GM12878 (cell line): ENCODE results near the gene FAM47B. TPM values are rescaled to one million over a fixed set of nuclear protein-coding genes. Genes with fewer than 3 reads are reported as not detected.

Experiments
- ATAC-seq: fragments of 200-7000 bp; cut with Tn5 transposase; 3 replicates; pipeline ENCODE4 v1.9.1; 2020; ENCODE audit warnings: mild to moderate bottlenecking, moderate library complexity
- BruUV-seq: library from RNA; stranded (reverse); fragments of 400-500 nt; replicated peaks from 2 replicates; lab custom pipeline; 2021; lab: Mats Ljungman, UMichigan
- CTCF ChIA-PET: fragments of 300-600 bp; sonication (Branson Sonifier 250); formaldehyde crosslinking; extraction: SDS; loops from one replicate; lab custom pipeline; 2021; ENCODE audit warnings: inconsistent platforms; lab: Yijun Ruan, JAX
- POLR2A ChIA-PET: fragments of 350-600 bp; formaldehyde crosslinking; extraction: SDS; loops from one replicate; lab custom pipeline; 2021; ENCODE audit warnings: inconsistent platforms; lab: Charles Lee
- RAD21 ChIA-PET: fragments of 300-600 bp; sonication (Branson Sonifier 250); formaldehyde crosslinking; loops from one replicate; lab custom pipeline; 2023; ENCODE audit warnings: antibody characterized with exemption; ENCODE audit not compliant: unreplicated experiment; lab: Charles Lee
- SMC1A ChIA-PET: fragments of 300-600 bp; sonication (Branson Sonifier 250); formaldehyde crosslinking; loops from one replicate; lab custom pipeline; 2023; ENCODE audit not compliant: unreplicated experiment, uncharacterized antibody; lab: Charles Lee
- DNase-seq: peaks from one replicate; pipeline ENCODE4 v3.0.0-alpha.2; 2011; ENCODE audit warnings: low read depth, low spot score
- FAIRE-seq: peaks from 3 replicates; lab custom pipeline; 2011; peaks lifted over from hg19 to GRCh38; lab: Jason Lieb, UNC
- H2AFZ ChIP-seq: 2 replicates; pipeline ENCODE4 v1.6.0; 2011; ENCODE audit warnings: low read depth, low read length, control low read depth; ENCODE audit not compliant: control insufficient read depth
- H3K27ac ChIP-seq: 2 replicates; pipeline ENCODE4 v1.5.1; 2011; ENCODE audit warnings: control low read depth; ENCODE audit not compliant: control insufficient read depth, insufficient read depth
- H3K27me3 ChIP-seq, 2 experiments: replicated peaks in 1 of 2; 2 replicates each; pipeline versions ENCODE4 v1.6.0 to v1.6.1; 2011; ENCODE audit warnings: low read length in 1 of 2; ENCODE audit not compliant: control insufficient read depth in 2 of 2, insufficient read depth in 2 of 2
- H3K36me3 ChIP-seq, 2 experiments: 2 replicates each; pipeline ENCODE4 v1.5.1; 2011; ENCODE audit warnings: low read length in 1 of 2; ENCODE audit not compliant: control insufficient read depth in 2 of 2, insufficient read depth in 2 of 2
- H3K4me1 ChIP-seq: 2 replicates; pipeline ENCODE4 v1.6.1; 2011; ENCODE audit warnings: mild to moderate bottlenecking, low read length, moderate library complexity, mixed read lengths; ENCODE audit not compliant: control insufficient read depth, insufficient read depth
- H3K4me2 ChIP-seq: 2 replicates; pipeline ENCODE4 v1.6.0; 2011; ENCODE audit warnings: control low read depth; ENCODE audit not compliant: control insufficient read depth, insufficient read depth
- H3K4me3 ChIP-seq: fragments of 200-600 bp; sonication (generic); 2 replicates; pipeline ENCODE4 v1.5.1; 2016
- H3K79me2 ChIP-seq: 2 replicates; pipeline ENCODE4 v1.6.0; 2011; ENCODE audit warnings: low read length; ENCODE audit not compliant: control insufficient read depth, insufficient read depth
- H3K9ac ChIP-seq: 2 replicates; pipeline ENCODE4 v1.8.0; 2011; ENCODE audit warnings: low read length, control low read depth, mixed read lengths; ENCODE audit not compliant: control insufficient read depth, insufficient read depth
- H3K9me3 ChIP-seq: replicated peaks from 3 replicates; pipeline ENCODE4 v1.5.1; 2011; ENCODE audit warnings: mild to moderate bottlenecking, low read length; ENCODE audit not compliant: control insufficient read depth, insufficient read depth
- H4K20me1 ChIP-seq: 2 replicates; pipeline ENCODE4 v1.6.0; 2011; ENCODE audit not compliant: control insufficient read depth, insufficient read depth
- BHLHE40 ChIP-seq, 2 experiments: fragments of 450-650 bp in 1 of 2; IDR thresholded peaks; 2 replicates each; pipeline ENCODE4 v1.6.1; 2011 to 2017; ENCODE audit warnings: low read depth in 2 of 2, borderline replicate concordance in 1 of 2, improper control_type of control experiment in 1 of 2, low read length in 1 of 2, mild to moderate bottlenecking in 1 of 2
- CHD4 ChIP-seq: fragments of 200-600 bp; sonication (generic); IDR thresholded peaks from 2 replicates; pipeline ENCODE4 v1.6.1; 2016; ENCODE audit warnings: mild to moderate bottlenecking
- FOS ChIP-seq: IDR thresholded peaks from 3 replicates; pipeline ENCODE4 v1.6.1; 2011; ENCODE audit warnings: borderline replicate concordance; ENCODE audit not compliant: insufficient read length; ENCODE audit errors: extremely low read depth
- GATAD2B ChIP-seq: fragments of 450-650 bp; conservative IDR thresholded peaks from 2 replicates; pipeline ENCODE4 v1.6.1; 2017; ENCODE audit warnings: low read depth, mild to moderate bottlenecking, moderate library complexity
- HDGF ChIP-seq: fragments of 450-650 bp; IDR thresholded peaks from 2 replicates; pipeline ENCODE4 v1.6.1; 2016; ENCODE audit warnings: antibody characterized with exemption
- KLF5 ChIP-seq: fragments of 450-650 bp; IDR thresholded peaks from 2 replicates; pipeline ENCODE4 v1.6.1; 2014; ENCODE audit warnings: mild to moderate bottlenecking; ENCODE audit not compliant: partially characterized antibody
- LARP7 ChIP-seq: fragments of 450-650 bp; IDR thresholded peaks from 2 replicates; pipeline ENCODE4 v1.6.1; 2017; ENCODE audit warnings: mild to moderate bottlenecking
- NBN ChIP-seq: fragments of 450-650 bp; IDR thresholded peaks from 2 replicates; pipeline ENCODE4 v1.6.1; 2016
- NFIC ChIP-seq: IDR thresholded peaks from 2 replicates; pipeline ENCODE4 v1.6.1; 2012; ENCODE audit warnings: low read depth, mild to moderate bottlenecking, inconsistent platforms, low read length, moderate library complexity
- NR2C1 ChIP-seq: fragments of 450-650 bp; IDR thresholded peaks from 2 replicates; pipeline ENCODE4 v1.6.1; 2017; ENCODE audit warnings: antibody characterized with exemption, mild to moderate bottlenecking, moderate library complexity
- NRF1 ChIP-seq: conservative IDR thresholded peaks from 2 replicates; pipeline ENCODE4 v1.6.1; 2011; ENCODE audit warnings: mild to moderate bottlenecking, low read depth, low read length, improper control_type of control experiment
- RAD51 ChIP-seq: fragments of 450-650 bp; IDR thresholded peaks from 2 replicates; pipeline ENCODE4 v1.6.1; 2016; ENCODE audit warnings: moderate library complexity, mild to moderate bottlenecking, inconsistent platforms
- RB1 ChIP-seq: fragments of 450-650 bp; formaldehyde crosslinking; IDR thresholded peaks from 2 replicates; pipeline ENCODE4 v1.6.1; 2017; ENCODE audit warnings: mild to moderate bottlenecking, borderline replicate concordance
- RELA ChIP-seq: fragments of 450-650 bp; IDR thresholded peaks from 2 replicates; pipeline ENCODE4 v1.8.0; 2014; ENCODE audit warnings: borderline replicate concordance; ENCODE audit not compliant: partially characterized antibody
- SPI1 ChIP-seq: IDR thresholded peaks from 2 replicates; pipeline ENCODE4 v1.6.1; 2011; ENCODE audit warnings: low read depth, mild to moderate bottlenecking, low read length, moderate library complexity, borderline replicate concordance; ENCODE audit not compliant: insufficient read depth
- SRF ChIP-seq, 2 experiments: IDR thresholded peaks; 2 replicates each; pipeline ENCODE4 v1.6.1; 2011; ENCODE audit warnings: low read depth in 2 of 2, low read length in 2 of 2, mild to moderate bottlenecking in 1 of 2, moderate library complexity in 1 of 2
- ZBTB33 ChIP-seq: fragments of 450-650 bp; IDR thresholded peaks from 2 replicates; pipeline ENCODE4 v1.6.1; 2017; ENCODE audit warnings: mild to moderate bottlenecking
- ZZZ3 ChIP-seq: IDR thresholded peaks from 2 replicates; pipeline ENCODE4 v1.6.1; 2011; ENCODE audit warnings: low read depth; ENCODE audit not compliant: control insufficient read depth, insufficient read length
- WGBS: methylation state at CpG from one replicate; pipeline ENCODE4 v1.1.6; 2016; ENCODE audit warnings: low lambda C conversion rate; ENCODE audit not compliant: insufficient replicate concordance, insufficient coverage; ENCODE audit errors: missing lambda C conversion rate; 5-methylcytosine and 5-hydroxymethylcytosine counted together
- in situ Hi-C: fragments of 300-500 bp; cut with MboI; formaldehyde crosslinking; loops from 9 replicates; pipeline ENCODE4 v1.14.3; 2018; ENCODE audit warnings: mixed read lengths
- intact Hi-C: fragments of 100-400 bp; cut with micrococcal nuclease; formaldehyde crosslinking; loops from one replicate; pipeline ENCODE4 v1.14.2; 2022; ENCODE audit not compliant: unreplicated experiment
- polyA plus RNA-seq, 11 experiments: library from polyadenylated mRNA; depleted of rRNA in 4 of 11; unstranded in 6 of 11; stranded (reverse) in 5 of 11; fragments of >200 nt; fragmentation: Nextera tagmentation in 4 of 11; fragmentation: Illumina TruSeq in 1 of 11; extraction: Ambion mirVana in 4 of 11; extraction: Trizol in 1 of 11; gene quantifications; 1 replicate in 1 of 11; 2 replicates in 10 of 11; pipeline versions ENCODE4 v1.2.1 to v1.2.3, GENCODE V29; 2011 to 2016; ENCODE audit warnings: inconsistent platforms in 2 of 11, missing spikeins in 2 of 11, low read depth in 1 of 11
- total RNA-seq, 4 experiments: library from RNA; depleted of rRNA in 3 of 4; stranded (reverse); fragments of >200 nt in 3 of 4; fragmentation: Illumina TruSeq in 1 of 4; extraction: Trizol in 1 of 4; gene quantifications; 2 replicates each; pipeline versions ENCODE4 v1.2.1 to v1.2.3, GENCODE V29; 2013 to 2021

FAM47B gene
- total and polyA plus RNA-seq, 10 of the 15 experiments (the other 5 are each of a cell fraction or from before 2014, with no cell fraction given): not detected

- TF ChIP-seq ZBTB33: no peak
- TF ChIP-seq NBN: no peak
- TF ChIP-seq SPI1: no peak
- TF ChIP-seq NR2C1: no peak
- no peak for TF ChIP-seq KLF5
- no peak for TF ChIP-seq RAD51
- no peak for TF ChIP-seq BHLHE40 (IDR thresholded peaks at IDR 0.05; ENCODE audit: borderline replicate concordance in 1 of 2, low read depth in 2 of 2, low read length in 1 of 2)
- TF ChIP-seq CHD4: no peak
- no peak for TF ChIP-seq RELA
- TF ChIP-seq FOS: no peak
- TF ChIP-seq RB1: no peak
- no peak for TF ChIP-seq HDGF
- TF ChIP-seq SRF (IDR thresholded peaks at IDR 0.05; ENCODE audit: low read depth in 2 of 2, low read length in 2 of 2): no peak
These were observed 33.4 kb upstream of the FAM47B start (continued) for GRCh38 chrX:34909151-34909550.

- FAIRE-seq: no peak
- ChIA-PET RAD21 (no interaction called here), POLR2A (no interaction called here)
These were observed 27.0 kb upstream of the FAM47B start for GRCh38 chrX:34915463-34916225.

More at GRCh38 chrX:34915463-34916225, 27.0 kb upstream of the FAM47B start:
- CTCF ChIA-PET: no interaction called here
- no peak overlapping the region for H2AFZ ChIP-seq
- no peak overlapping the region for H3K4me3 ChIP-seq
- H3K9ac ChIP-seq: no peak overlapping the region
- H3K4me1 ChIP-seq: no peaks in the 10 kb centered on the region
- no peak overlapping the region for H3K4me2 ChIP-seq
- TF ChIP-seq GATAD2B (no peak), LARP7 (no peak), NFIC (no peak), NRF1 (no peak), CHD4 (no peak), ZZZ3 (no peak)
- WGBS: 18% methylated on average over 3 of the region's 3 CpGs
- DNase-seq (no peak), ATAC-seq (no peak)
- no peaks in the 10 kb centered on the region for H3K79me2 ChIP-seq
- no peaks in the 10 kb centered on the region for H3K36me3 ChIP-seq
- H4K20me1 ChIP-seq: no peaks in the 10 kb centered on the region
- intact Hi-C loops (no loop called here), in situ Hi-C loops (no loop called here)
- no TSS peak for BruUV-seq
- SMC1A ChIA-PET: no interaction called here
- H3K27me3 ChIP-seq: no peaks in the 10 kb centered on the region
- H3K9me3 ChIP-seq: no peaks in the 10 kb centered on the region
- H3K27ac ChIP-seq: no peak overlapping the region
